MM.1S (cell line): ENCODE data around the gene MAPK9.

Experiments used
- DNase-seq: peaks from one replicate; pipeline ENCODE4 v3.0.0-alpha.2; 2015
- H2AFZ ChIP-seq: fragments of 300-600 bp; sonication (generic); 2 replicates; pipeline ENCODE4 v1.6.0; 2016; ENCODE audit warnings: antibody characterized with exemption, low read length
- H3F3A ChIP-seq: fragments of 300-600 bp; sonication (generic); 2 replicates; pipeline ENCODE4 v1.6.1; 2016; ENCODE audit warnings: mild to moderate bottlenecking, antibody characterized with exemption, low read length, moderate library complexity, mixed read lengths; ENCODE audit not compliant: insufficient read depth
- H3K27ac ChIP-seq: fragments of 300-600 bp; sonication (generic); 2 replicates; pipeline ENCODE4 v1.5.1; 2016; ENCODE audit warnings: mild to moderate bottlenecking, low read length
- H3K27me3 ChIP-seq: fragments of 300-600 bp; sonication (generic); replicated peaks from 2 replicates; pipeline ENCODE4 v1.6.0; 2016; ENCODE audit warnings: low read length; ENCODE audit not compliant: insufficient read depth
- H3K36me3 ChIP-seq: fragments of 300-600 bp; sonication (generic); replicated peaks from 2 replicates; pipeline ENCODE4 v1.6.1; 2016; ENCODE audit warnings: mild to moderate bottlenecking, low read length, mixed read lengths; ENCODE audit not compliant: insufficient read depth
- H3K4me1 ChIP-seq: fragments of 300-600 bp; sonication (generic); 2 replicates; pipeline ENCODE4 v1.6.1; 2016; ENCODE audit warnings: low read length, mixed read lengths
- H3K4me2 ChIP-seq: fragments of 300-600 bp; sonication (generic); 2 replicates; pipeline ENCODE4 v1.6.0; 2016; ENCODE audit warnings: low read depth, low read length
- H3K4me3 ChIP-seq: fragments of 300-600 bp; sonication (generic); 2 replicates; pipeline ENCODE4 v1.5.1; 2016; ENCODE audit warnings: low read length, mixed read lengths
- H3K79me2 ChIP-seq: fragments of 300-600 bp; sonication (generic); 2 replicates; pipeline ENCODE4 v1.6.1; 2016; ENCODE audit warnings: mixed run types, low read length, mixed read lengths
- H3K9ac ChIP-seq: fragments of 300-600 bp; sonication (generic); 2 replicates; pipeline ENCODE4 v1.6.1; 2016; ENCODE audit warnings: low read length, mixed read lengths
- H3K9me2 ChIP-seq: fragments of 300-600 bp; sonication (generic); replicated peaks from 2 replicates; pipeline ENCODE4 v1.6.1; 2016; ENCODE audit warnings: mild to moderate bottlenecking, low read length, mixed read lengths; ENCODE audit not compliant: insufficient read depth
- H3K9me3 ChIP-seq: fragments of 300-600 bp; sonication (generic); replicated peaks from 2 replicates; pipeline ENCODE4 v1.6.1; 2016; ENCODE audit warnings: mild to moderate bottlenecking, low read length, mixed read lengths; ENCODE audit not compliant: insufficient read depth
- H4K20me1 ChIP-seq: fragments of 300-600 bp; sonication (generic); 2 replicates; pipeline ENCODE4 v1.6.1; 2016; ENCODE audit warnings: mild to moderate bottlenecking, low read length, moderate library complexity, mixed read lengths; ENCODE audit not compliant: insufficient read depth
- CTCF ChIP-seq: fragments of 300-600 bp; sonication (generic); IDR thresholded peaks from 2 replicates; pipeline ENCODE4 v1.5.1; 2016; ENCODE audit warnings: antibody characterized with exemption, low read length, mixed read lengths
- EZH2 ChIP-seq: fragments of 300-600 bp; sonication (generic); optimal IDR thresholded peaks from 2 replicates; pipeline ENCODE3; 2017; ENCODE audit warnings: low read depth, mild to moderate bottlenecking, antibody characterized with exemption, low read length, mixed read lengths
- EZH2phosphoT487 ChIP-seq: fragments of 300-600 bp; sonication (generic); IDR thresholded peaks from 2 replicates; pipeline ENCODE4 v1.6.1; 2018; ENCODE audit warnings: antibody characterized with exemption, low read length

The MAPK9 gene

GRCh38 chr5:180234271-180234670 lies 57.6 kb downstream of the MAPK9 start:
- Histone ChIP-seq H3K27ac (no peak overlapping the region), H4K20me1 (no peaks in the 10 kb centered on the region), H3K4me3 (no peak overlapping the region), H3K9ac (no peak overlapping the region), H3K4me2 (no peak overlapping the region), H2AFZ (no peak overlapping the region), H3K9me3 (no peaks in the 10 kb centered on the region; the same call in 1 of the 2 replicates), H3K4me1 (no peaks in the 10 kb centered on the region), H3K36me3 (0 out of 2 replicates have a peak, but pooled peaks cover 5% of the 10 kb centered on the region), H3K79me2 (no peaks in the 10 kb centered on the region), H3K27me3 (no peaks in the 10 kb centered on the region), H3K9me2 (no peaks in the 10 kb centered on the region), H3F3A (no peaks in the 10 kb centered on the region)
- TF ChIP-seq EZH2phosphoT487, result no peak
- no peak for TF ChIP-seq CTCF
- TF ChIP-seq EZH2, result no peak
- DNase-seq, result no peak

- Histone ChIP-seq H3K4me3 (no peak overlapping the region), H2AFZ (no peak overlapping the region), H3K4me1 (no peaks in the 10 kb centered on the region), H3F3A (no peaks in the 10 kb centered on the region), H3K79me2 (no peaks in the 10 kb centered on the region), H3K27ac (no peak overlapping the region), H3K4me2 (no peak overlapping the region), H3K9me2 (no peaks in the 10 kb centered on the region), H4K20me1 (no peaks in the 10 kb centered on the region), H3K9me3 (no peaks in the 10 kb centered on the region; the same call in 1 of the 2 replicates), H3K9ac (no peak overlapping the region), H3K36me3 (0 out of 2 replicates have a peak, but pooled peaks cover 5% of the 10 kb centered on the region), H3K27me3 (no peaks in the 10 kb centered on the region)
- TF ChIP-seq EZH2phosphoT487 (no peak), EZH2 (no peak)
- DNase-seq, result no peak
Measured at GRCh38 chr5:180233729-180234128, 58.2 kb downstream of the MAPK9 start.

GRCh38 chr5:180230017-180230416 lies 61.9 kb downstream of the MAPK9 start:
- TF ChIP-seq EZH2, result no peak
- TF ChIP-seq CTCF, result no peak
- no peak for TF ChIP-seq EZH2phosphoT487
- H3F3A ChIP-seq, result no peaks in the 10 kb centered on the region
- no peaks in the 10 kb centered on the region; the same call in 1 of the 2 replicates for H3K9me3 ChIP-seq
- H3K9me2 ChIP-seq, result no peaks in the 10 kb centered on the region
- no peaks in the 10 kb centered on the region for H3K79me2 ChIP-seq
- no peak overlapping the region for H3K4me2 ChIP-seq
- no peaks in the 10 kb centered on the region for H3K27me3 ChIP-seq
- H3K9ac ChIP-seq, result no peak overlapping the region
- H4K20me1 ChIP-seq, result no peaks in the 10 kb centered on the region
- H3K4me3 ChIP-seq, result no peak overlapping the region
- no peak overlapping the region for H2AFZ ChIP-seq
- H3K4me1 ChIP-seq, result no peaks in the 10 kb centered on the region
- H3K36me3 ChIP-seq, result no peaks in the 10 kb centered on the region
- DNase-seq, result no peak
- H3K27ac ChIP-seq, result no peak overlapping the region

- Histone ChIP-seq H2AFZ (no peak overlapping the region), H3K9me3 (no peaks in the 10 kb centered on the region), H3K9me2 (no peaks in the 10 kb centered on the region), H3K9ac (no peak overlapping the region), H4K20me1 (no peaks in the 10 kb centered on the region), H3K27ac (no peak overlapping the region), H3K4me3 (no peak overlapping the region), H3F3A (no peaks in the 10 kb centered on the region), H3K79me2 (no peaks in the 10 kb centered on the region), H3K27me3 (no peaks in the 10 kb centered on the region; the same call in 1 of the 2 replicates), H3K36me3 (no peaks in the 10 kb centered on the region), H3K4me2 (no peak overlapping the region), H3K4me1 (no peaks in the 10 kb centered on the region)
- no peak for DNase-seq
- no peak for TF ChIP-seq EZH2phosphoT487
- no peak for TF ChIP-seq EZH2
- TF ChIP-seq CTCF, result no peak
Measured at GRCh38 chr5:180222056-180222455, 69.8 kb downstream of the MAPK9 start.
